MV-4-11 (cell line): Measurements from ENCODE around the gene HDAC3.

Experiments used
- DNase-seq: peaks from one replicate; lab custom pipeline; 2025; lab: John Stamatoyannopoulos, UW

The HDAC3 gene

GRCh38 chr5:141636413-141637122 is at the start of gene HDAC3, which contains the start of gene RELL2:
HDAC3 (minus strand) TSS chr5:141636849; CDS start chr5:141636790, 59 bp downstream.
RELL2 (plus strand) TSS chr5:141636997; CDS start chr5:141638226, 1,229 bp downstream.
- peak; percentile 83 for DNase-seq

- peak; percentile 20 for DNase-seq
Measured at GRCh38 chr5:141685591-141685990, 48.9 kb upstream of the HDAC3 start.

- no peak for DNase-seq
Measured at GRCh38 chr5:141683596-141684141, 47.0 kb upstream of the HDAC3 start.

- peak; percentile 80 for DNase-seq
Measured at GRCh38 chr5:141681695-141682641, 45.3 kb upstream of the HDAC3 start, which contains the start of gene ARAP3. ARAP3 (minus strand) TSS chr5:141682230; CDS start chr5:141680486, 1,744 bp downstream.

- DNase-seq, result no peak
Measured at GRCh38 chr5:141681295-141681694, 44.6 kb upstream of the HDAC3 start.

GRCh38 chr5:141680751-141681201 is 44.1 kb upstream of the HDAC3 start:
- DNase-seq, result no peak

- no peak for DNase-seq
Measured at GRCh38 chr5:141680178-141680577, 43.5 kb upstream of the HDAC3 start.

- DNase-seq, result no peak
Measured at GRCh38 chr5:141677415-141677814, 40.8 kb upstream of the HDAC3 start.

- no peak for DNase-seq
Measured at GRCh38 chr5:141675672-141676071, 39.0 kb upstream of the HDAC3 start.

GRCh38 chr5:141674747-141675146 is 38.1 kb upstream of the HDAC3 start:
- no peak for DNase-seq

GRCh38 chr5:141672841-141673813 is 36.5 kb upstream of the HDAC3 start:
- DNase-seq, result no peak

GRCh38 chr5:141672071-141672840 is 35.6 kb upstream of the HDAC3 start:
- DNase-seq, result no peak

GRCh38 chr5:141669520-141669919 is 32.9 kb upstream of the HDAC3 start:
- no peak for DNase-seq

GRCh38 chr5:141668601-141669265 is 32.1 kb upstream of the HDAC3 start:
- no peak for DNase-seq

- DNase-seq, result no peak
Measured at GRCh38 chr5:141665995-141666940, 29.6 kb upstream of the HDAC3 start.

GRCh38 chr5:141664733-141665461 is 28.2 kb upstream of the HDAC3 start:
- peak; percentile 77 for DNase-seq

- DNase-seq, result no peak
Measured at GRCh38 chr5:141663506-141663905, 26.9 kb upstream of the HDAC3 start.

GRCh38 chr5:141662028-141662427 is 25.4 kb upstream of the HDAC3 start:
- DNase-seq, result no peak
